HepG2 (cell line): ENCODE results near the gene MED1. TPM values are rescaled to one million over a fixed set of nuclear protein-coding genes. Genes with fewer than 3 reads are reported as not detected.

Experiments
- HCFC1 ChIP-seq: fragments of 150-350 bp; IDR thresholded peaks from 2 replicates; pipeline ENCODE4 v1.6.1; 2014; ENCODE audit warnings: low read depth, low read length
- HOXA7 ChIP-seq: sonication (generic); formaldehyde crosslinking; IDR thresholded peaks from 2 replicates; pipeline ENCODE4 v1.8.1; 2022; ENCODE audit warnings: mild to moderate bottlenecking, missing genetic modification reagents, moderate library complexity
- KDM5B ChIP-seq: sonication (generic); formaldehyde crosslinking; IDR thresholded peaks from 2 replicates; pipeline ENCODE4 v1.4.0; 2020; ENCODE audit warnings: missing genetic modification reagents, mild to moderate bottlenecking, borderline replicate concordance
- MIER3 ChIP-seq: IDR thresholded peaks from 2 replicates; pipeline ENCODE4 v1.6.1; 2016; ENCODE audit warnings: missing compliant biosample characterization, borderline replicate concordance
- NCOA5 ChIP-seq: sonication (generic); formaldehyde crosslinking; IDR thresholded peaks from 2 replicates; pipeline ENCODE4 v1.4.0; 2020; ENCODE audit warnings: missing genetic modification reagents
- NFE2L1 ChIP-seq: sonication (generic); formaldehyde crosslinking; IDR thresholded peaks from 2 replicates; pipeline ENCODE4 v1.4.0; 2020; ENCODE audit warnings: missing genetic modification reagents, mild to moderate bottlenecking, borderline replicate concordance
- NFE2L2 ChIP-seq: fragments of 150-350 bp; IDR thresholded peaks from 2 replicates; pipeline ENCODE4 v1.6.1; 2014; ENCODE audit warnings: low read length
- NFKBIZ ChIP-seq: IDR thresholded peaks from 2 replicates; pipeline ENCODE4 v1.6.1; 2018; ENCODE audit warnings: missing genetic modification reagents, missing compliant biosample characterization
- SALL1 ChIP-seq: sonication (generic); formaldehyde crosslinking; IDR thresholded peaks from 2 replicates; pipeline ENCODE4 v1.8.0; 2022; ENCODE audit warnings: mild to moderate bottlenecking, missing genetic modification reagents
- TCF7L2 ChIP-seq: IDR thresholded peaks from 2 replicates; pipeline ENCODE4 v1.6.1; 2011; ENCODE audit warnings: mild to moderate bottlenecking, low read depth, low read length, moderate library complexity
- ZBTB21 ChIP-seq: sonication (generic); formaldehyde crosslinking; IDR thresholded peaks from 2 replicates; pipeline ENCODE4 v1.4.0; 2020; ENCODE audit warnings: missing genetic modification reagents
- ZFP36 ChIP-seq: fragments of 150-350 bp; IDR thresholded peaks from 2 replicates; pipeline ENCODE4 v1.6.1; 2018; ENCODE audit warnings: borderline replicate concordance, low read length, low read depth; ENCODE audit not compliant: partially characterized antibody
- ZNF382 ChIP-seq: sonication (generic); formaldehyde crosslinking; IDR thresholded peaks from 2 replicates; pipeline ENCODE4 v1.5.0; 2020; ENCODE audit warnings: missing genetic modification reagents, mild to moderate bottlenecking, borderline replicate concordance
- ZNF496 ChIP-seq: sonication (generic); formaldehyde crosslinking; IDR thresholded peaks from 2 replicates; pipeline ENCODE4 v1.8.1; 2023; ENCODE audit warnings: mild to moderate bottlenecking, moderate library complexity, missing genetic modification reagents; ENCODE audit not compliant: insufficient replicate concordance
- ZNF552 ChIP-seq: sonication (generic); formaldehyde crosslinking; IDR thresholded peaks from 2 replicates; pipeline ENCODE4 v1.9.0; 2022; ENCODE audit warnings: missing genetic modification reagents, mild to moderate bottlenecking, borderline replicate concordance
- polyA plus RNA-seq, 8 experiments: library from polyadenylated mRNA; depleted of rRNA in 3 of 8; stranded (reverse) in 7 of 8; unstranded in 1 of 8; fragments of >200 nt; fragmentation: Illumina TruSeq in 4 of 8; extraction: Trizol in 4 of 8; gene quantifications; 2 replicates each; pipeline versions ENCODE4 v1.2.1 to v1.2.3, GENCODE V29; 2011 to 2016; ENCODE audit warnings: low read depth in 4 of 8, missing spikeins in 1 of 8, mixed read lengths in 1 of 8; ENCODE audit not compliant: insufficient read depth in 1 of 8
- total RNA-seq, 5 experiments: library from RNA; depleted of rRNA; stranded (reverse); fragments of >200 nt; fragmentation: Illumina TruSeq; extraction: Trizol; gene quantifications; 2 replicates each; pipeline ENCODE4 v1.2.3, GENCODE V29; 2016; ENCODE audit warnings: low read depth in 1 of 5
- TF ChIP-seq, protein P1 (sequence below): sonication (generic); formaldehyde crosslinking; IDR thresholded peaks from 2 replicates; pipeline ENCODE4 v1.4.0; 2020; ENCODE audit warnings: mild to moderate bottlenecking, missing genetic modification reagents
- TF ChIP-seq, protein P2 (sequence below): sonication (generic); formaldehyde crosslinking; IDR thresholded peaks from 2 replicates; pipeline ENCODE4 v1.9.0; 2022; ENCODE audit warnings: low read depth, missing genetic modification reagents
- TF ChIP-seq, protein P3 (sequence below): IDR thresholded peaks from 2 replicates; pipeline ENCODE4 v1.6.1; 2016; ENCODE audit warnings: low read depth, control low read depth

The MED1 gene
- total and polyA plus RNA-seq, 2 of the 13 experiments (the other 11 are each of a cell fraction or from before 2014, with no cell fraction given), result 37.5 to 40.1 TPM

DNA sequence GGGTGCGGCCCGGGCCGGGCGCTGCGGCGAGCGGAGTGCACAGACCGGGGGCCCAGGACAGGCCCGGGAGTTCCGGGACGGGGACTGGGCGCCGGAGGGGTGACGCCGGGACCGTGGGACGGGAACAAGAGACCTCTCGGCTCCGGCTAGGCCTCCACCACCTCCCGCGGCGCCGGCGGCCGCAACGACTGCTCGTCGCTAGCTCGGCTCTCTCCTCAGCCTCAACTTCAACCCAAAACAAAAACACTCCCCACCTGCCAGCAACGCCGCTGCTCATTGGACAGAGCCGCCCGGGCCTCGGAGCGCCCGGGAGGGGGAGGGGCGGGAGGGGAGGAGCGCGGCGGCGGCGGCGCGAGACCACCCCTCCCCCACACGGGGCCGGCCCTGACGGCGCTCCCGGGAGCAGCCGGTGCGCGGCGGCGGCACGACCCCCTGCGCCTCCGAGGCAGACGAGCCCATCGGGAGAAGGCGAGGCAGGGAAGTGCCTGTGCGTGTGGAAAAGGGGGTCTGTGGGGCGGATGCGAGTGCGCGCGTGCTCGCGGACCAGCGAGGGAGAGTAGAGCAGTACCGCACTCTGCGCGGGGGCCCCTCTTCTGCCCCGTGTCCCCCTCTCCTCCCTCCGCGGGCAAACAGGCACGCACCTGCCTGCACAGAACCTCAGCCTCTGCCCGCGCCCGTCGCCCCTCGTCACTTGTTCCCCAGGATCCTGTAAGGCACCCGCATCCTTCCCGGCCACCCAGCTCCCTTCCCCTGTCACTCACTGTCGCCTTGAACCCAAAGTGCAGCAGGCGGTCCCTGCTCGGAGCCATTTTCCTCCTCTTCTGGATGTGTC lies 49.4 kb downstream of the MED1 start, which contains the start of gene FBXL20 (continued):
- TF ChIP-seq ZBTB21 (CRISPR knock-in tag) (no peak), HOXA7 (CRISPR knock-in tag) (0 out of 2 replicates have a peak, but pooled peaks have one; percentile 81), SALL1 (peak; percentile 50), NFKBIZ (CRISPR knock-in tag) (no peak), NFE2L2 (no peak), NCOA5 (no peak), ZFP36 (no peak), NFE2L1 (CRISPR knock-in tag) (no peak), MIER3 (CRISPR knock-in tag) (peak; percentile 72; the same call in 1 of the 2 replicates), ZNF496 (CRISPR knock-in tag) (no peak), TCF7L2 (no peak), KDM5B (CRISPR knock-in tag) (peak; percentile 79; the same call in 1 of the 2 replicates), ZNF382 (no peak), HCFC1 (peak; percentile 38; the same call in 1 of the 2 replicates), ZNF552 (CRISPR knock-in tag) (no peak)
- TF ChIP-seq, protein P1, sequence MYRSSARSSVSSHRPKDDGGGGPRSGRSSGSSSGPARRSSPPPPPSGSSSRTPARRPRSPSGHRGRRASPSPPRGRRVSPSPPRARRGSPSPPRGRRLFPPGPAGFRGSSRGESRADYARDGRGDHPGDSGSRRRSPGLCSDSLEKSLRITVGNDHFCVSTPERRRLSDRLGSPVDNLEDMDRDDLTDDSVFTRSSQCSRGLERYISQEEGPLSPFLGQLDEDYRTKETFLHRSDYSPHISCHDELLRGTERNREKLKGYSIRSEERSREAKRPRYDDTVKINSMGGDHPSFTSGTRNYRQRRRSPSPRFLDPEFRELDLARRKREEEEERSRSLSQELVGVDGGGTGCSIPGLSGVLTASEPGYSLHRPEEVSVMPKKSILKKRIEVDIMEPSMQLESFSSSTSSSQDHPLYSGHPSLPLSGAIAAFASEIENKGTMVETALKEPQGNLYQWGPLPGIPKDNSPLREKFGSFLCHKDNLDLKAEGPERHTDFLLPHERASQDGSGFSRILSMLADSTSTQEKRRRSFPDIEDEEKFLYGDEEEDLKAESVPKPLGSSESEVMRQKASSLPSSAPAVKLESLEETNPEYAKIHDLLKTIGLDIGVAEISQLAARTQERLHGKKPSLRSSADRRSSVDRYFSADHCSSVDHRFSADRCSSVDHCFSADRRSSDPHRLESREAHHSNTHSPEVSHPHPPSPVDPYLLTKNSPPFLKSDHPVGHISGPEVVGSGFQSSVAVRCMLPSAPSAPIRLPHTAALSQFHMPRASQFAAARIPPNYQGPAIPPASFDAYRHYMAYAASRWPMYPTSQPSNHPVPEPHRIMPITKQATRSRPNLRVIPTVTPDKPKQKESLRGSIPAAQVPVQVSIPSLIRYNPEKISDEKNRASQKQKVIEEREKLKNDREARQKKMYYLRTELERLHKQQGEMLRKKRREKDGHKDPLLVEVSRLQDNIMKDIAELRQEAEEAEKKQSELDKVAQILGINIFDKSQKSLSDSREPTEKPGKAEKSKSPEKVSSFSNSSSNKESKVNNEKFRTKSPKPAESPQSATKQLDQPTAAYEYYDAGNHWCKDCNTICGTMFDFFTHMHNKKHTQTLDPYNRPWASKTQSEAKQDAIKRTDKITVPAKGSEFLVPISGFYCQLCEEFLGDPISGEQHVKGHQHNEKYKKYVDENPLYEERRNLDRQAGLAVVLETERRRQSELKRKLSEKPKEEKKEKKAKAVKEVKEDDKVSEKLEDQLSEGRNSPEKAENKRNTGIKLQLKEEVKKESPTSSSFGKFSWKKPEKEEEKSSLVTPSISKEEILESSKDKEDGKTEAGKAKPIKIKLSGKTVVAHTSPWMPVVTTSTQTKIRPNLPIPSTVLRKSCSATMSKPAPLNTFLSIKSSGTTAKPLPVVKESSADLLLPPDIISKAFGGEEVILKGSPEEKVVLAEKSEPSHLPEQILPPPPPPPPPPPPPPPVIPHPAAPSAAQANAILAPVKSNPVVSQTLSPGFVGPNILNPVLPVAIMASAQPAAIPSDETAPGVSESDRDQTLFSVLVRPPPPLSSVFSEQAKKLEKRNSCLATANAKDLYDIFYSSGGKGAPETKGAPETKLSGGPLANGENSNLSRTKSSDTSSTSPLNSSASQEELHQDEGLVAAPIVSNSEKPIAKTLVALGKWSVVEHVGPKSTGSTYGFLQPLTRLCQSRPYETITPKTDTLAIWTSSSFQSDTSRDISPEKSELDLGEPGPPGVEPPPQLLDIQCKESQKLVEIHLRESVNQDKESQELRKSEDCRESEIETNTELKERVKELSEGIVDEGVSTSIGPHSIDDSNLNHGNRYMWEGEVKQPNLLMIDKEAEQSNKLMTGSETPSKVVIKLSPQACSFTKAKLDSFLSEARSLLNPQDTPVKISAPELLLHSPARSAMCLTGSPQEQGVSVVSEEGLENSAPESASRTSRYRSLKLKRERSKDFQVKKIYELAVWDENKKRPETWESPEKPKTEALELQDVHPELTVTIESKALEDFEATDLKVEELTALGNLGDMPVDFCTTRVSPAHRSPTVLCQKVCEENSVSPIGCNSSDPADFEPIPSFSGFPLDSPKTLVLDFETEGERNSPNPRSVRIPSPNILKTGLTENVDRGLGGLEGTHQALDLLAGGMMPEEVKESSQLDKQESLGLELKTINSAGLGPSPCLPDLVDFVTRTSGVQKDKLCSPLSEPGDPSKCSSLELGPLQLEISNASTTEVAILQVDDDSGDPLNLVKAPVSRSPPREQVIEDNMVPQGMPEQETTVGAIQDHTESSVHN (CRISPR knock-in tag), result peak; percentile 80; the same call in 1 of the 2 replicates
- TF ChIP-seq, protein P2, sequence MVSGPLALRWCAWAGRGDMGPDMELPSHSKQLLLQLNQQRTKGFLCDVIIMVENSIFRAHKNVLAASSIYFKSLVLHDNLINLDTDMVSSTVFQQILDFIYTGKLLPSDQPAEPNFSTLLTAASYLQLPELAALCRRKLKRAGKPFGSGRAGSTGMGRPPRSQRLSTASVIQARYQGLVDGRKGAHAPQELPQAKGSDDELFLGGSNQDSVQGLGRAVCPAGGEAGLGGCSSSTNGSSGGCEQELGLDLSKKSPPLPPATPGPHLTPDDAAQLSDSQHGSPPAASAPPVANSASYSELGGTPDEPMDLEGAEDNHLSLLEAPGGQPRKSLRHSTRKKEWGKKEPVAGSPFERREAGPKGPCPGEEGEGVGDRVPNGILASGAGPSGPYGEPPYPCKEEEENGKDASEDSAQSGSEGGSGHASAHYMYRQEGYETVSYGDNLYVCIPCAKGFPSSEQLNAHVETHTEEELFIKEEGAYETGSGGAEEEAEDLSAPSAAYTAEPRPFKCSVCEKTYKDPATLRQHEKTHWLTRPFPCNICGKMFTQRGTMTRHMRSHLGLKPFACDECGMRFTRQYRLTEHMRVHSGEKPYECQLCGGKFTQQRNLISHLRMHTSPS (CRISPR knock-in tag), result no peak
- TF ChIP-seq, protein P3, sequence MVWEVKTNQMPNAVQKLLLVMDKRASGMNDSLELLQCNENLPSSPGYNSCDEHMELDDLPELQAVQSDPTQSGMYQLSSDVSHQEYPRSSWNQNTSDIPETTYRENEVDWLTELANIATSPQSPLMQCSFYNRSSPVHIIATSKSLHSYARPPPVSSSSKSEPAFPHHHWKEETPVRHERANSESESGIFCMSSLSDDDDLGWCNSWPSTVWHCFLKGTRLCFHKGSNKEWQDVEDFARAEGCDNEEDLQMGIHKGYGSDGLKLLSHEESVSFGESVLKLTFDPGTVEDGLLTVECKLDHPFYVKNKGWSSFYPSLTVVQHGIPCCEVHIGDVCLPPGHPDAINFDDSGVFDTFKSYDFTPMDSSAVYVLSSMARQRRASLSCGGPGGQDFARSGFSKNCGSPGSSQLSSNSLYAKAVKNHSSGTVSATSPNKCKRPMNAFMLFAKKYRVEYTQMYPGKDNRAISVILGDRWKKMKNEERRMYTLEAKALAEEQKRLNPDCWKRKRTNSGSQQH (CRISPR knock-in tag), result peak; percentile 78
